ENCODE results near the gene DIPK2B.

GRCh38 chrX:45202171-45202570 is 1.5 kb upstream of the DIPK2B start:
- no peak for TF ChIP-seq CTCF (IDR thresholded peaks at IDR 0.05 in 8 of 11, conservative IDR thresholded peaks at IDR 0.05 in 3 of 11)
- TF ChIP-seq POLR2A (IDR thresholded peaks at IDR 0.05) = no peak
- TF ChIP-seq POLR2AphosphoS5 (IDR thresholded peaks at IDR 0.05) = no peak

Data from spleen (tissue), 7 donors.